ENCODE measurements around the gene PISD. TPM values are rescaled to one million over a fixed set of nuclear protein-coding genes. Genes with fewer than 3 reads are reported as not detected.

PISD gene
- total RNA-seq, 4 donors from 2014 or later: 21.8 to 205 (median 42.2) TPM

- no peaks in the 10 kb centered on the region for H3K27me3 ChIP-seq
- TF ChIP-seq, protein P1, sequence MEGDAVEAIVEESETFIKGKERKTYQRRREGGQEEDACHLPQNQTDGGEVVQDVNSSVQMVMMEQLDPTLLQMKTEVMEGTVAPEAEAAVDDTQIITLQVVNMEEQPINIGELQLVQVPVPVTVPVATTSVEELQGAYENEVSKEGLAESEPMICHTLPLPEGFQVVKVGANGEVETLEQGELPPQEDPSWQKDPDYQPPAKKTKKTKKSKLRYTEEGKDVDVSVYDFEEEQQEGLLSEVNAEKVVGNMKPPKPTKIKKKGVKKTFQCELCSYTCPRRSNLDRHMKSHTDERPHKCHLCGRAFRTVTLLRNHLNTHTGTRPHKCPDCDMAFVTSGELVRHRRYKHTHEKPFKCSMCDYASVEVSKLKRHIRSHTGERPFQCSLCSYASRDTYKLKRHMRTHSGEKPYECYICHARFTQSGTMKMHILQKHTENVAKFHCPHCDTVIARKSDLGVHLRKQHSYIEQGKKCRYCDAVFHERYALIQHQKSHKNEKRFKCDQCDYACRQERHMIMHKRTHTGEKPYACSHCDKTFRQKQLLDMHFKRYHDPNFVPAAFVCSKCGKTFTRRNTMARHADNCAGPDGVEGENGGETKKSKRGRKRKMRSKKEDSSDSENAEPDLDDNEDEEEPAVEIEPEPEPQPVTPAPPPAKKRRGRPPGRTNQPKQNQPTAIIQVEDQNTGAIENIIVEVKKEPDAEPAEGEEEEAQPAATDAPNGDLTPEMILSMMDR (IDR thresholded peaks at IDR 0.05): no peak
- TF ChIP-seq POLR2A (IDR thresholded peaks at IDR 0.05): no peak
- H3K4me1 ChIP-seq: peaks cover 0 to 7% of the 10 kb centered on the region in 2 donors
- H3K4me3 ChIP-seq: no peak overlapping the region
- intact Hi-C loops (cut with DNase I; ENCODE audit: low total_unique reads): no loop called here
- DNase-seq: no peak
- no peaks in the 10 kb centered on the region for H3K36me3 ChIP-seq
- H3K27ac ChIP-seq: peak overlapping the region; percentile 57 to 66
- no peaks in the 10 kb centered on the region for H3K9me3 ChIP-seq
These were observed 34.7 kb downstream of the PISD start for GRCh38 chr22:31627223-31627731.

- no peaks in the 10 kb centered on the region for H3K27me3 ChIP-seq
- H3K4me3 ChIP-seq: no peak overlapping the region
- no peaks in the 10 kb centered on the region for H3K36me3 ChIP-seq
- peak in 1 of 2 donors; percentile 52 for DNase-seq
- intact Hi-C loops (cut with DNase I; ENCODE audit: low total_unique reads): no loop called here
- peak overlapping the region; percentile 57 to 66 for H3K27ac ChIP-seq
- TF ChIP-seq, protein P1 (IDR thresholded peaks at IDR 0.05): no peak
- TF ChIP-seq POLR2A (IDR thresholded peaks at IDR 0.05): no peak
- peaks cover 0 to 7% of the 10 kb centered on the region in 2 donors for H3K4me1 ChIP-seq
- H3K9me3 ChIP-seq: no peaks in the 10 kb centered on the region
These were observed 35.4 kb downstream of the PISD start for GRCh38 chr22:31626427-31627150.

- H3K36me3 ChIP-seq: no peaks in the 10 kb centered on the region
- no peak for TF ChIP-seq POLR2A (IDR thresholded peaks at IDR 0.05)
- TF ChIP-seq, protein P1 (IDR thresholded peaks at IDR 0.05): no peak
- H3K4me3 ChIP-seq: peak overlapping the region in 1 of 2 donors; percentile 27
- peaks cover 0 to 7% of the 10 kb centered on the region in 2 donors for H3K4me1 ChIP-seq
- H3K27ac ChIP-seq: peak overlapping the region; percentile 57 to 66
- H3K27me3 ChIP-seq: no peaks in the 10 kb centered on the region
- peak; percentile 71 to 73 for DNase-seq
- no peaks in the 10 kb centered on the region for H3K9me3 ChIP-seq
- intact Hi-C loops (cut with DNase I; ENCODE audit: low total_unique reads): no loop called here
These were observed 36.2 kb downstream of the PISD start for GRCh38 chr22:31625661-31626426.

- H3K4me3 ChIP-seq: peak overlapping the region in 1 of 2 donors; percentile 27
These were observed 36.8 kb downstream of the PISD start for GRCh38 chr22:31625257-31625640.

More at GRCh38 chr22:31625257-31625640, 36.8 kb downstream of the PISD start:
- Histone ChIP-seq H3K27ac (peak overlapping the region; percentile 57 to 66), H3K4me1 (peaks cover 0 to 7% of the 10 kb centered on the region in 2 donors), H3K9me3 (no peaks in the 10 kb centered on the region), H3K27me3 (no peaks in the 10 kb centered on the region), H3K36me3 (no peaks in the 10 kb centered on the region)
- TF ChIP-seq, protein P1 (IDR thresholded peaks at IDR 0.05): no peak
- no peak for TF ChIP-seq POLR2A (IDR thresholded peaks at IDR 0.05)
- DNase-seq: no peak
- intact Hi-C loops (cut with DNase I; ENCODE audit: low total_unique reads): no loop called here

Measured in uterus (tissue), 4 donors.